ENCODE measurements around the gene MEGF8. TPM values are rescaled to one million over a fixed set of nuclear protein-coding genes. Genes with fewer than 3 reads are reported as not detected.
"Not testable (repeated sequence)": the region's sequence is repeated elsewhere in the genome, so short reads cannot be mapped to it uniquely, and the experiment has no call there.

The MEGF8 gene
- total RNA-seq, 2 experiments from 2014 or later: 6.8 to 7.6 TPM

GRCh38 chr19:42328854-42329253 is 3.4 kb downstream of the MEGF8 start:
- no peak overlapping the region for H3K4me3 Mint-ChIP-seq
- peaks cover 7% of the 10 kb centered on the region for H3K27me3 Mint-ChIP-seq
- DNase-seq: no peak
- no peak overlapping the region for H3K27ac Mint-ChIP-seq
- no peaks in the 10 kb centered on the region for H3K36me3 Mint-ChIP-seq
- no peaks in the 10 kb centered on the region for H3K9me3 Mint-ChIP-seq
- peaks cover 16% of the 10 kb centered on the region for H3K4me1 Mint-ChIP-seq

- H3K4me1 Mint-ChIP-seq: peaks cover 11% of the 10 kb centered on the region
- H3K27ac Mint-ChIP-seq: no peak overlapping the region
- H3K4me3 Mint-ChIP-seq: no peak overlapping the region
- peaks cover under 1% of the 10 kb centered on the region for H3K27me3 Mint-ChIP-seq
- no peaks in the 10 kb centered on the region for H3K9me3 Mint-ChIP-seq
- DNase-seq: no peak
- H3K36me3 Mint-ChIP-seq: no peaks in the 10 kb centered on the region
Measured at GRCh38 chr19:42330241-42330711, 4.8 kb downstream of the MEGF8 start.

- not testable (repeated sequence) for H3K36me3 Mint-ChIP-seq, H3K9me3 Mint-ChIP-seq, H3K27me3 Mint-ChIP-seq, H3K4me1 Mint-ChIP-seq, H3K4me3 Mint-ChIP-seq, H3K27ac Mint-ChIP-seq, DNase-seq
Measured at GRCh38 chr19:42331333-42331732, 5.9 kb downstream of the MEGF8 start.

- no peak for DNase-seq
- Mint-ChIP-seq H3K9me3 (no peaks in the 10 kb centered on the region), H3K4me3 (no peak overlapping the region), H3K36me3 (no peaks in the 10 kb centered on the region), H3K27me3 (no peaks in the 10 kb centered on the region), H3K27ac (no peak overlapping the region), H3K4me1 (peaks cover 3% of the 10 kb centered on the region)
Measured at GRCh38 chr19:42332059-42332458, 6.6 kb downstream of the MEGF8 start.

GRCh38 chr19:42333018-42333417 is 7.6 kb downstream of the MEGF8 start:
- peaks cover 2% of the 10 kb centered on the region for H3K4me1 Mint-ChIP-seq
- H3K27ac Mint-ChIP-seq: no peak overlapping the region
- no peaks in the 10 kb centered on the region for H3K9me3 Mint-ChIP-seq
- no peaks in the 10 kb centered on the region for H3K36me3 Mint-ChIP-seq
- H3K4me3 Mint-ChIP-seq: no peak overlapping the region
- DNase-seq: no peak
- H3K27me3 Mint-ChIP-seq: no peaks in the 10 kb centered on the region

DNA sequence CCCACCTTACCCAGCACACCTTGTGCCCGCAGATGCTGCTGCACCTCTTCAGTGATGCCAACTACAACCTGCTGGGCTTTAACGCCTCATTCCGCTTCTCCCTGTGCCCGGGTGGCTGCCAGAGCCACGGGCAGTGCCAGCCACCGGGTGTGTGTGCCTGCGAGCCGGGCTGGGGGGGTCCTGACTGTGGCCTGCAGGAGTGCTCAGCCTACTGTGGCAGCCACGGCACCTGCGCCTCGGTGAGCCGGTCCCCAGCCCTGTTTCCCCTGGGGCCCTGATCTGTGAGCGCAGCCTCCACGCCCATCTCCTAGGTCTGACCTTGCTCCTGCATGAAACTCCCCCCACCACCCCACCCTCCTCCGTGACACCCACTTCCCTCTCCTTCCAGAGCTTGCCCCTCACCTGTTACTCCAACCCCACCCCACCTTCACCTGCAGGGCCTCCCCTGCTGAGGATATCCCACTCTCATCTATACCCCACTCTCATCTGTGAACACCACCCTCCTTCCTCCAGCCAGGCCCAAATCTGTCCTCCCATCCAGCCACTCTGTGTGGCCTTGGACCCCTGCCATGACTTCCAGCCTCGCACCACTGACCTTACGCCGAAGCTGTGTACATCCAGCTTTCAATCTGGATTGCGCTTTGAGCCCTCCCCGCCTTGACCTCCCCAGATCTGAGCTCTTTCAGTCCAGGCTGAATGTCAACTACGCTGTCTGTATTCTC is 8.7 kb downstream of the MEGF8 start:
- Mint-ChIP-seq H3K9me3 (no peaks in the 10 kb centered on the region), H3K27me3 (no peaks in the 10 kb centered on the region), H3K27ac (no peak overlapping the region), H3K4me3 (no peak overlapping the region), H3K4me1 (peaks cover under 1% of the 10 kb centered on the region), H3K36me3 (no peaks in the 10 kb centered on the region)
- DNase-seq: no peak

GRCh38 chr19:42334697-42335373 is 9.4 kb downstream of the MEGF8 start:
- H3K4me3 Mint-ChIP-seq: no peak overlapping the region
- no peak for DNase-seq
- H3K4me1 Mint-ChIP-seq: no peaks in the 10 kb centered on the region
- H3K9me3 Mint-ChIP-seq: no peaks in the 10 kb centered on the region
- no peaks in the 10 kb centered on the region for H3K36me3 Mint-ChIP-seq
- H3K27ac Mint-ChIP-seq: no peak overlapping the region
- H3K27me3 Mint-ChIP-seq: no peaks in the 10 kb centered on the region

- no peaks in the 10 kb centered on the region for H3K36me3 Mint-ChIP-seq
- H3K9me3 Mint-ChIP-seq: no peaks in the 10 kb centered on the region
- no peaks in the 10 kb centered on the region for H3K4me1 Mint-ChIP-seq
- H3K27ac Mint-ChIP-seq: no peak overlapping the region
- no peak overlapping the region for H3K4me3 Mint-ChIP-seq
- no peaks in the 10 kb centered on the region for H3K27me3 Mint-ChIP-seq
- no peak for DNase-seq
Measured at GRCh38 chr19:42335374-42335936, 10.0 kb downstream of the MEGF8 start.

DNA sequence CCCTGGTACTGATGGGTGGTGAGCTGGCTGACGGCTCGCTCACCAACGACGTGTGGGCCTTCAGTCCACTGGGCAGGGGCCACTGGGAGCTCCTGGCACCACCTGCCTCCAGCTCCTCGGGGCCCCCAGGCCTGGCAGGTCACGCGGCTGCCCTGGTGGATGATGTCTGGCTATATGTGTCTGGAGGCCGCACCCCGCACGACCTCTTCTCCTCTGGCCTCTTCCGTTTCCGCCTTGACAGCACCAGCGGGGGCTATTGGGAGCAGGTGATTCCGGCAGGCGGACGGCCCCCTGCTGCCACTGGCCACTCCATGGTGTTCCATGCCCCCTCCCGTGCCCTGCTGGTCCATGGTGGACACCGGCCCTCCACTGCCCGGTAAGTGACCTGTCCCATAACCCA is 10.5 kb downstream of the MEGF8 start:
- Mint-ChIP-seq H3K27me3 (no peaks in the 10 kb centered on the region), H3K4me1 (no peaks in the 10 kb centered on the region), H3K27ac (no peak overlapping the region)

GRCh38 chr19:42339126-42339860 is 13.9 kb downstream of the MEGF8 start:
- not testable (repeated sequence) for H3K4me1 Mint-ChIP-seq, H3K36me3 Mint-ChIP-seq, H3K27ac Mint-ChIP-seq, H3K4me3 Mint-ChIP-seq, H3K27me3 Mint-ChIP-seq, DNase-seq, H3K9me3 Mint-ChIP-seq

More for the DNA sequence above, 10.5 kb downstream of the MEGF8 start:
- DNase-seq: no peak
- no peaks in the 10 kb centered on the region for H3K36me3 Mint-ChIP-seq
- H3K9me3 Mint-ChIP-seq: no peaks in the 10 kb centered on the region
- no peak overlapping the region for H3K4me3 Mint-ChIP-seq

GRCh38 chr19:42339922-42340321 is 14.5 kb downstream of the MEGF8 start:
- not testable (repeated sequence) for H3K36me3 Mint-ChIP-seq, H3K4me1 Mint-ChIP-seq, H3K27ac Mint-ChIP-seq, H3K9me3 Mint-ChIP-seq, H3K27me3 Mint-ChIP-seq, H3K4me3 Mint-ChIP-seq, DNase-seq

DNA sequence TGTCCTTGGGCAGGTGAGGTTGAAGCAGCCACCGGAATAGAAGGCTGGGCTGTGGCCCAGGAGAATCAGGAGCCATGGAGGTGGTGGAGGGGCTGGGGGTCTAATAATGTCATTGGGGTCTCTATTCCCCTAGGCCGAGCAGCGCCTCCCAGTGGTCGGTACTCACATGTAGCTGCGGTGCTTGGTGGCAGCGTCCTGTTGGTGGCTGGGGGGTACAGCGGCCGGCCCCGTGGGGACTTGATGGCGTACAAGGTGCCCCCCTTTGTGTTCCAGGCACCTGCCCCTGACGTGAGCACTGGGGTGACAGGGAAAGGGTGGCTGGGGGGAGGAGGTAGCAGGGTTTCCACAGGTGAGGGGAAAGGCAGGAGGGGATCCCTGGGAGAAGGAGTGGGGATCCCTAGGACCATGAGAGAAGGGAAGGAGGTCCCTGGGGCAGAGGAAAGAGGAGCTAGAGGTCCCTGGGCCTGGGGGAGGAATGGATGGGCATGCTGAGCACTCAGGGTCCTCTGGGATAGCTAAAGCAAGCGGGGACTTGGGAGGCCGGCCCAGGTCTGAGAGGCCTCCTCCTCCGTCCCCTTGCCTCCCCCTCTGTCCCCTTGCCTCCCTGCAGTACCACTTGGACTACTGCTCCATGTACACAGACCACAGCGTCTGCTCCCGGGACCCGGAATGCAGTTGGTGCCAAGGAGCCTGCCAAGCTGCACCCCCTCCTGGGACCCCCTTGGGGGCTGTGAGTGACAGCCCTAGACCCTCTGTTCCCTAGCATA is 18.1 kb downstream of the MEGF8 start:
- Mint-ChIP-seq H3K4me1 (no peaks in the 10 kb centered on the region), H3K9me3 (no peaks in the 10 kb centered on the region), H3K27me3 (no peaks in the 10 kb centered on the region), H3K36me3 (no peaks in the 10 kb centered on the region), H3K4me3 (no peak overlapping the region), H3K27ac (no peak overlapping the region)
- no peak for DNase-seq

GRCh38 chr19:42344336-42344893 is 19.0 kb downstream of the MEGF8 start:
- Mint-ChIP-seq H3K9me3 (no peaks in the 10 kb centered on the region), H3K4me1 (no peaks in the 10 kb centered on the region), H3K27me3 (no peaks in the 10 kb centered on the region), H3K36me3 (no peaks in the 10 kb centered on the region), H3K27ac (no peak overlapping the region), H3K4me3 (no peak overlapping the region)
- DNase-seq: no peak

- H3K27me3 Mint-ChIP-seq: no peaks in the 10 kb centered on the region
- no peak overlapping the region for H3K4me3 Mint-ChIP-seq
- DNase-seq: no peak
- no peaks in the 10 kb centered on the region for H3K9me3 Mint-ChIP-seq
- no peak overlapping the region for H3K27ac Mint-ChIP-seq
- no peaks in the 10 kb centered on the region for H3K4me1 Mint-ChIP-seq
- H3K36me3 Mint-ChIP-seq: no peaks in the 10 kb centered on the region
Measured at GRCh38 chr19:42345191-42345812, 19.9 kb downstream of the MEGF8 start.

Data from activated naive CD8-positive, alpha-beta T cell treated with anti-CD3 and anti-CD28 coated beads for 36 hours (primary cell).